Stimulated activated CD4-positive, alpha-beta T cell treated with anti-CD3 and anti-CD28 coated beads, TNF-alpha, amount 100 ng/mL, for 4 hours (primary cell): ENCODE results near the gene CEP57L1.
"Not testable (repeated sequence)": the region's sequence is repeated elsewhere in the genome, so short reads cannot be mapped to it uniquely, and the experiment has no call there.

Experiments used
- DNase-seq, 3 experiments: peaks; one replicate each; pipeline ENCODE4 v3.0.0-alpha.2; 2020; ENCODE audit warnings: low read depth in 3 of 3

The CEP57L1 gene

DNA sequence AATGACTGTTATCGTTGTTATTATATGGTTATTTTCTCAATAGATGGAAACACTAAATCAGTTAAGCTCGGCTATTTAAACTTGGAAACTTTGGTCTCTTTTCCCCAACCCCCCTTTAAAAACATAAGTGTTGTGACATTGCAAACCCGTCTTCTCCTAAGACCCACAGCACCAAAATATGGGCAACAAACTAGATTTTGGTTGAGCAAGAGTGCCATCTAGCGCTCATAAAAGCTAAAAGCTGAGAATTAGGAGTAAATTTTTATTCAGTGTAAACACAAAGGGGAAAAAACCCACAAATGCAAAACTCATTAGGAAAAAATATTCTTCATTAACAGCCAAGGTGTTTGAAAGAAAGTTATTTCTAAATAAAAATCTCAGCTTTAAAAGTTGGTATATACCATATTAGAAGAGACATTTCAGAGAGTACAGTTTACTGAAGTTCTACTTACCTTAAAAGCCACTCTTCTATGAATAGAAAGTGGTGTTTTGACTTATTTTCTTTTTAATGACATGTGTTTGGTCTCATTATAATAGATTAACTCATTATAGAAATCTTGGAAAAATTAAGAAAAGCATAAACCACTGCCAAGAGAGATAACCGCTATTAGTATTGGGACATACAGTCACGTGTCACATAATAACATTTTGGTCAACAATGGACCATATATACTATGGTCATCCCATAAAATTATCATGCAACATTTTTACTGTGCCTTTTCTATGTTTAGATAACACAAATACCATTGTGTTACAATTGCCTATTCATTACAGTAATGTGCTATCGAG is 21.8 kb upstream of the CEP57L1 start:
- DNase-seq: peak in 1 of 3 experiments; percentile 34

GRCh38 chr6:109074133-109074415 is 21.2 kb upstream of the CEP57L1 start:
- DNase-seq: no peak

GRCh38 chr6:109075934-109076333 is 19.4 kb upstream of the CEP57L1 start:
- no peak for DNase-seq

- no peak for DNase-seq
Observed at GRCh38 chr6:109076377-109076776, 18.9 kb upstream of the CEP57L1 start.

DNA sequence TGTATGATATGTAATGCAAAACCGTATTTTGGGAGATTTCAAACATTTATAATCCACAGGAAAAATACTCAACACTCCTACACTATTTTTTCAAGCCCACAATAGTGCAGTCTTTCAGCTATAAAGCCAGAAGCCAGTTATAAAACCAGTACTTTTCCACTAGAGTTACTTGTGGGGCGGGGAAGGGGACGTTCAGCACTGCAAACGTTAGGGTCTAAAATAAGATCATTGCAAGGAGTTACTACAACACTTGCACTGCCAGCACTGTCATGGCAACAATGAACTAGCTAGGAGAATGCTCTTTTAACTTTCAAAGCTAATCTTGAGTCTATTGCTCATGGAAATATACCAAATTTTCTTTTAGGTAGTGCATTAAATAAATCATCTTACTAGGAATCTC is 15.3 kb upstream of the CEP57L1 start:
- DNase-seq: no peak

DNA sequence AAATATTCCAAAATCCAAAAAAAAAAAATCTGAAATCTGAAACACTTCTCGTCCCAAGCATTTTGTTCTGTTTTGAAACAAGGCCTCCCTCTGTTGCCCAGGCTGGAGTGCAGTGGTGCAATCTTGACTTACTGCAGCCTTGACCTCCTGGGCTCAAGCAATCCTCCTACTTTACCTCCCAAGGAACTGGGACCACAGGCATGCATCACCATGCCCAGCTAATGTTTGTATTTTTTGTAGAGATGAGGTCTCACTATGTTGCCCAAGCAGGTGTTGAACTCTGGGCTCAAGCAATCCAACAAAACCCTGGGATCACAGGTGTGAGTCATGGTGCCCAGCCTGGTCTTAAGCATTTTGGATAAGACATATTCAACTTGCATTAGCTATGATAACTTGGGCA is 14.3 kb upstream of the CEP57L1 start:
- no peak for DNase-seq

GRCh38 chr6:109081516-109082187 is 13.7 kb upstream of the CEP57L1 start:
- no peak for DNase-seq

DNA sequence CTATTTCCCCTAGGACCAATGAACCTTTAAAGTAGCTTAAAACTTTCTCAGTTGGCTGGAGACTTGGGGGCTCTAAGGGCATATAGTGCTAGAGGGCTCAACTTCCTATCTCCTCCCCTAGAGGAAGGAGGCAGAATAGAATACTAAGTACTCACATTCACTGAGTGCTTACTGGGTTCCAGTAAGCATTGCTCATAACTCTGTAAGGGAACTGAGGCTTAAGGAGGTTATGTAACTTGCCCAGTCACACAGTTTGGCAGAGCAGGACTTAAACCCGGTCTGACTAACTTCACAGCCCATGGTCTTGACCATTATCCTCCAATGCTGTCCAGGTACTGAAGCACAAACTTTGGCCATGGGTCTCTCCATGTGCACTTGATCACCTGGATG is 13.1 kb upstream of the CEP57L1 start:
- DNase-seq: no peak

DNA sequence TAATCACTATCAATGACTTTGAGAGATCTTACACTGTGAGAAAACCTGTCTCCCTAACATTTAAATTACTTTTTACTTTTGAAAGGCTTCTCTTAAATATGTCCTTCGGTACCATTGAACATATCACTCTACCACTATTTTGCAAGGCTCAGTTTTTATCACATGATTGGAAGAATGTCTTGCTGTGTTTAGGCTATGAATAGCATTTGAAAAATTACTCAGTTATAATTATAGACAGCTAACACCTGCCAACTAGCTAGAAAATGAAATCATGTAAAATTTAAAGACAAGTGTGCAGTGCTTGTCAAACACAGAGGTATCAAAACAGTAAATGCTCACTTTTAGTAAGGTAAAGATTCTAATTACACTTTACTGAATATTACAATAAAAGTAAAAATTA is 11.7 kb upstream of the CEP57L1 start:
- no peak for DNase-seq

DNA sequence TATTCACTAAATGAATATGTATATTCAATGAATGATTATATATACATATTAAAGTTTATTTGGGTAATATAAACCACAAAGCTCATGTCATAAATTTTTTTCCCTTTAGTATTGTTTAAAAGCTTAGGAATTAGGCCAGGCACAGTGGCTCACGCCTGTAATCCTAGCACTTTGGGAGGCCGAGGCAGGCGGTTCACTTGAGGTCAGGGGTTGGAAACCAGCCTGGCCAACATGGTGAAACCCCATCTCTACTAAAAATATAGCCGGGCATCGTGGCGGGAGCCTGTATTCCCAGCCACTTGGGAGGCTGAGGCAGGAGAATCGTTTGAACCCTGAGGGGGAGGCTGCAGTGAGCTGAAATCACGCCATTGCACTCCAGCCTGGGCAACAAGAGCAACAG is 11.2 kb upstream of the CEP57L1 start:
- DNase-seq: not testable (repeated sequence)

DNA sequence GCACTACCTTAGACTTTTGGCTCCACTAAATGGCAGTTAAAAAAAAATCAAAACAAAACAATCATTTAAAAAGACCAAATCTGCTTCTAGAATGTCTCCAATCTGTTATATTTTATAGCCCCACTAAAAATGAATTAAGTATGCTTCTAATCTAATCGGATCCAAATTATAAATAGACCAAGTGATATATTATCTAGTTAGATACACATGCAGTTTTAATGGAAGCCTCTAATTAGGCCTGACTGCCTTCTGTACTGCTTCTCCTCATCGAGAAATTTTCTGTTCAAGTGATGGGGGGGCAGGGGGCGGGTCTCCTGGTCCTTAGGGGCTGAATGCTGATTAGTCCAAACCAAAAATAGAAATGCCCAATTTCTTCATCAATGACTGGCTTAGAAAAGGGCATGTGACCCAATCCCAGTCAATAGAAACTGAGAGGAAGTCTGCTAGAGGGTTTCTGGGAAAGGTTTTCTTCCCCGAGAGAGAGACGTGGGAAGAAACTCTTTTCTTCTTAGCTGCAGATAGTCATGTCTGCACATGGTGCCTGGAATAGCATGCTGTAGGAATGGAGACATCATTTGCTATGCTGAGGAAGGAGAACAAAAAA is 7.5 kb upstream of the CEP57L1 start:
- no peak for DNase-seq

DNA sequence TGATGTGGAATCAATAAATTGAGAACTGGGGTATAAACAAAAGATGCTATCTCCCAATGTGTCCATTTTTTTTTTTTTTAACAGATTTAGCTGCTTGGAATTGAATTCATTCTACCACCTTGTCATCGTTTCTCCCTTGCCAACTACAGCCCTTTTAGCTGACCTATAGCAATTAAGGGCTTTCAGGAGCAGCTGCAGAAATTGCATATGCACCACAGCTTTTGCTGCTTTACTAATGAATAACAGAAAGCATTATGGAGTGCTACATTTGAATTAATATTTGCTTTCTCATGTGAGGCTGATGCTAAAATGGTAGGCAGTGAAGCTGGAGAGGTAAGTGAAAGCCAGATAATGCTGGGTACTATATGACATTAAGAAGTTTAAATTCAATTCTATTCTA is 6.3 kb upstream of the CEP57L1 start:
- DNase-seq: no peak

GRCh38 chr6:109091314-109092024 is 3.8 kb upstream of the CEP57L1 start:
- no peak for DNase-seq

DNA sequence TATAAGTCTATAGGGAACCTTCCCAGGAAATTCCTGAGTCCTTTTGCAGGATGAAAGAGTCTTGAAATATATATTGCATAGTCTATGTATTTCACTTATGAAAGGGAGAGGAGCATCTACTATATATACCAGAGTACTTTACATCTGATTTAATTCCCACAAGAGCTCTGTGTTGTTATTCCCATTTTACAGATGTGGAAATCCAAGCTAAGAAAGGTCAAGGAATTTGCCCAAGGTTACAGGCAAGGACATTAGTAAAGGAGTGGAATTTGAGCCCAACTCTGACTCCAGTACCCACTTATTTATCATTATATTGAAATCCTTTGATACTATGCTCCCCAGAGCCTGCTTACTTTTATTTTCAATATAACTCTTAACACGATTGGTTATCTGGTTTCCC is 3.2 kb upstream of the CEP57L1 start:
- no peak for DNase-seq

GRCh38 chr6:109093732-109094415 is 1.4 kb upstream of the CEP57L1 start:
- no peak for DNase-seq

DNA sequence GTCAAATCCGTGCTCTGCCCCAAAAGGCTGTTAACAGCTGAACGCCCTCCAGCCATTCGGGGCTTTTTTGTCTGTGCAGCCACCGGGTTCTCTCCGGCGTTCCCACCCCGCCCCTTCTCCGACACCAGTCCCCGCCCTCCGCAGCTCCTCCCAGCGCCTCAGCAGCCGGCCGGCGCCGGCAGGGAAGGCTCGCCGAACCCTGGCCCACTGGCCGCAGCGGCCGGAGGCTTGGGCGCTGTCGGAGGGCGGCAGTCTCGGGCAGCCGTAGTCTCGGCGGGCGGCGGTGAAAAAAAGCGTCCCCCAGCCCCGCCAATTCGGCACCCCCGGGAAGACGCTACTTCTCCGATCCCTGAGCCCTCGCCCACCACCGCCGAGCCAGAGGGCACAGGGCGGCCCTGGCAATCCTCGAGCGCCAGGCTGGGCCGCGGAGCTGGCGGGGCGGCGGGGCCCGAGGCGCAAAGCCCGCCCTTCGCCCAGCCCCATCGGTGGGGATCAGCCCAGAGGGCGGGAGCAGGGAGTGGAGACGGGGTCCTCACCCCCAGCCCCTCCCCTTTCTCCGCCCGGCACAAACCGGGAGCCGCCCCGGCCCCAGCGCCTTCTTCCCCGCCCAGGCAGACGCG is 781 bp upstream of the CEP57L1 start, which contains the start of gene SESN1:
TSS of gene SESN1 (minus strand) at position 431 of the 620 bp plus-strand sequence. CDS start 773 bp downstream, outside the sequence.
- DNase-seq: peak; percentile 59 to 68 (median 65)

GRCh38 chr6:109095835-109096084 is 453 bp downstream of the CEP57L1 start:
- DNase-seq: no peak

GRCh38 chr6:109096208-109096607 is 901 bp downstream of the CEP57L1 start:
- DNase-seq: no peak

- no peak for DNase-seq
Observed at GRCh38 chr6:109097661-109098060, 2.4 kb downstream of the CEP57L1 start.

DNA sequence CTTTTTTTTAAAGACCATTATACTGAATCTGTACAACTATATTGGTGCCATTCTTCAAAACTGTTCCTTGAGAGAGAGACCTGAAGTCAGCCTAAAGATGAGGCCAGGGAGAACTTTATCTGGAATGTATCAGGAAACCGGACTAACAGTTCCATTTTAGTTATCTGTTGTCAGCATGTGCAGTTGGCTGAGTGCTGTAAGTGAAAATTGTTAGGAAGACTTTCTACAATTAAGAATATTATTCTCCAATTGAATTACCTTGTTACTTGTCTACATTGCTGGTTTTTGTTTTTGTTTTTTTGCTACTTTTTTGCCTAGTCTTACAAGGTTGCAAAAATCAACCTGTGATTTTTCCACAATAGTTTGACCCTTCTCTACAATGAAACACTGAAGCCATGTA is 7.5 kb downstream of the CEP57L1 start:
- DNase-seq: no peak

DNA sequence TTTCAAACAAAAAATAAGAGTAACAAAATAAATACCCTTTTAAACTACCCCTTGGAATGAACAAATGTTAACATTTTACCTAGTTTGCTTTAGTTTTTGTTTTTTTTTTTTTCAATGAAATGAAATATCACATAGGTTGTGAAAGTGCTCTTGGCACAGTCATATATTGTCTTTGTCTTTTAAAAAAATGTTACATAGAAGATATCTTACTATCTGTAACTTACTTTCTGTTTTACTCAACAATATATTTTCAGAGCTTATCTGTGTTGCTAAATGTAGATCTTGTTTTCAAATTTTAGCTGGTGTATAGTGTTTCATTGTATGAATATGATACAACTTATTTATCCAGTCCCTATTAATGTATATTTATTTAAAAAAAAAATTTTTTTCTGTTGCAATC is 8.6 kb downstream of the CEP57L1 start:
- DNase-seq: no peak

- no peak for DNase-seq
Observed at GRCh38 chr6:109104512-109104911, 9.2 kb downstream of the CEP57L1 start.
